H9 (cell line): ENCODE results near the gene ZNF628. TPM values are rescaled to one million over a fixed set of nuclear protein-coding genes. Genes with fewer than 3 reads are reported as not detected.

ENCODE experiments used
- DNase-seq: peaks from one replicate; pipeline ENCODE4 v3.0.0-alpha.2; 2017
- H2AFZ ChIP-seq: one replicate; pipeline ENCODE4 v1.6.1; 2013; ENCODE audit warnings: mild to moderate bottlenecking, low read length, control low read depth, moderate library complexity
- H2AK5ac ChIP-seq: 2 replicates; pipeline ENCODE4 v1.6.1; 2013; ENCODE audit warnings: low read length, control low read depth, mixed read lengths; ENCODE audit not compliant: insufficient read length
- H2BK120ac ChIP-seq: one replicate; pipeline ENCODE4 v1.6.1; 2013; ENCODE audit warnings: low read depth, mild to moderate bottlenecking, low read length, control low read depth, inconsistent platforms; ENCODE audit not compliant: poor library complexity, severe bottlenecking
- H2BK12ac ChIP-seq: 2 replicates; pipeline ENCODE4 v1.6.1; 2013; ENCODE audit warnings: low read length, control low read depth, mixed read lengths, low read depth; ENCODE audit not compliant: insufficient read length
- H2BK15ac ChIP-seq: 2 replicates; pipeline ENCODE4 v1.6.1; 2013; ENCODE audit warnings: low read depth, low read length, control low read depth
- H2BK20ac ChIP-seq: one replicate; pipeline ENCODE4 v1.6.1; 2013; ENCODE audit warnings: low read depth, mild to moderate bottlenecking, low read length, control low read depth, inconsistent platforms; ENCODE audit not compliant: poor library complexity, severe bottlenecking
- H2BK5ac ChIP-seq: 2 replicates; pipeline ENCODE4 v1.6.1; 2013; ENCODE audit warnings: low read length, control low read depth, mixed read lengths; ENCODE audit not compliant: insufficient read length
- H3K14ac ChIP-seq: 2 replicates; pipeline ENCODE4 v1.6.1; 2013; ENCODE audit warnings: low read length, control low read depth; ENCODE audit not compliant: insufficient read depth
- H3K18ac ChIP-seq: 2 replicates; pipeline ENCODE4 v1.6.1; 2013; ENCODE audit warnings: low read depth, mild to moderate bottlenecking, mixed read lengths, low read length, control low read depth; ENCODE audit not compliant: insufficient read length
- H3K23ac ChIP-seq: 2 replicates; pipeline ENCODE4 v1.6.1; 2013; ENCODE audit warnings: low read length, control low read depth, mixed read lengths, low read depth; ENCODE audit not compliant: insufficient read length
- H3K23me2 ChIP-seq: 2 replicates; pipeline ENCODE4 v1.6.1; 2013; ENCODE audit warnings: low read depth, mild to moderate bottlenecking, mixed read lengths, low read length, control low read depth; ENCODE audit not compliant: insufficient read length, poor library complexity, severe bottlenecking
- H3K27ac ChIP-seq: 2 replicates; pipeline ENCODE4 v1.5.1; 2013; ENCODE audit warnings: low read length, control low read depth, mixed read lengths, low read depth; ENCODE audit not compliant: insufficient read length
- H3K27me3 ChIP-seq: 2 replicates; pipeline ENCODE4 v1.6.1; 2013; ENCODE audit warnings: low read length, control low read depth, inconsistent platforms; ENCODE audit not compliant: insufficient read depth
- H3K4ac ChIP-seq: 2 replicates; pipeline ENCODE4 v1.6.1; 2013; ENCODE audit warnings: low read depth, mild to moderate bottlenecking, control low read depth, inconsistent platforms, low read length, moderate library complexity
- H3K4me1 ChIP-seq: 2 replicates; pipeline ENCODE4 v1.6.1; 2013; ENCODE audit warnings: low read length, control low read depth, inconsistent platforms; ENCODE audit not compliant: insufficient read depth
- H3K4me2 ChIP-seq: 2 replicates; pipeline ENCODE4 v1.6.1; 2013; ENCODE audit warnings: low read length, control low read depth, mixed read lengths; ENCODE audit not compliant: insufficient read length, insufficient read depth
- H3K56ac ChIP-seq: 2 replicates; pipeline ENCODE4 v1.6.1; 2013; ENCODE audit warnings: low read depth, mild to moderate bottlenecking, mixed read lengths, low read length, control low read depth; ENCODE audit not compliant: insufficient read length
- H3K79me1 ChIP-seq: 2 replicates; pipeline ENCODE4 v1.6.1; 2013; ENCODE audit warnings: low read depth, mild to moderate bottlenecking, moderate library complexity, low read length, control low read depth, inconsistent platforms; ENCODE audit not compliant: insufficient read depth, poor library complexity, severe bottlenecking
- H3K79me2 ChIP-seq: 2 replicates; pipeline ENCODE4 v1.6.1; 2013; ENCODE audit warnings: low read length, control low read depth, inconsistent platforms; ENCODE audit not compliant: insufficient read depth
- H3K9ac ChIP-seq: 2 replicates; pipeline ENCODE4 v1.6.1; 2013; ENCODE audit warnings: low read length, control low read depth, mixed read lengths; ENCODE audit not compliant: insufficient read length; ENCODE audit errors: extremely low read depth
- H3K9me3 ChIP-seq: one replicate; pipeline ENCODE4 v1.6.1; 2013; ENCODE audit warnings: low read depth, low read length, inconsistent platforms; ENCODE audit not compliant: control insufficient read depth
- H3T11ph ChIP-seq: one replicate; pipeline ENCODE4 v1.6.1; 2013; ENCODE audit warnings: mild to moderate bottlenecking, low read length, control low read depth, inconsistent platforms
- H4K20me1 ChIP-seq: one replicate; pipeline ENCODE4 v1.6.1; 2013; ENCODE audit not compliant: control insufficient read depth, insufficient read length, insufficient read depth
- H4K5ac ChIP-seq: 2 replicates; pipeline ENCODE4 v1.6.1; 2013; ENCODE audit warnings: low read depth, mild to moderate bottlenecking, mixed read lengths, low read length, control low read depth; ENCODE audit not compliant: insufficient read length
- H4K8ac ChIP-seq: replicated peaks from 2 replicates; pipeline ENCODE4 v1.6.1; 2013; ENCODE audit warnings: low read length, control low read depth, mixed read lengths, low read depth; ENCODE audit not compliant: insufficient read length
- H4K91ac ChIP-seq: 2 replicates; pipeline ENCODE4 v1.6.1; 2013; ENCODE audit warnings: low read depth, mild to moderate bottlenecking, moderate library complexity, mixed read lengths, low read length, control low read depth; ENCODE audit not compliant: insufficient read length
- H3K27ac Mint-ChIP-seq, 3 experiments: 2 replicates in 2 of 3; 3 replicates in 1 of 3; pipeline ENCODE4 v1.8.0; 2020 to 2021; ENCODE audit warnings: mixed read lengths in 3 of 3, mild to moderate bottlenecking in 1 of 3, moderate library complexity in 1 of 3
- H3K27me3 Mint-ChIP-seq: 2 replicates; pipeline ENCODE4 v1.8.0; 2021; ENCODE audit warnings: low read depth, mild to moderate bottlenecking, moderate library complexity, mixed read lengths
- H3K36me3 Mint-ChIP-seq, 3 experiments: 2 replicates in 2 of 3; 3 replicates in 1 of 3; pipeline ENCODE4 v1.8.0; 2020 to 2021; ENCODE audit warnings: low read depth in 3 of 3, mixed read lengths in 3 of 3; ENCODE audit not compliant: insufficient read depth in 1 of 3
- H3K4me1 Mint-ChIP-seq, 2 experiments: 2 replicates each; pipeline ENCODE4 v1.8.0; 2020; ENCODE audit warnings: mixed read lengths in 2 of 2
- H3K4me3 Mint-ChIP-seq, 2 experiments: 2 replicates in 1 of 2; 3 replicates in 1 of 2; pipeline ENCODE4 v1.8.0; 2020 to 2021; ENCODE audit warnings: mild to moderate bottlenecking in 2 of 2, mixed read lengths in 2 of 2, moderate library complexity in 1 of 2
- H3K9me3 Mint-ChIP-seq, 2 experiments: 2 replicates in 1 of 2; 3 replicates in 1 of 2; pipeline ENCODE4 v1.8.0; 2020; ENCODE audit warnings: mild to moderate bottlenecking in 2 of 2, mixed read lengths in 2 of 2, moderate library complexity in 1 of 2
- CTCF ChIP-seq: fragments of 200-600 bp; sonication (generic); conservative IDR thresholded peaks from 3 replicates; pipeline ENCODE4 v1.8.0; 2021; ENCODE audit warnings: antibody characterized with exemption, mild to moderate bottlenecking
- WGBS: extraction: QIAGEN DNeasy Blood & Tissue Kit; methylation state at CpG from one replicate; pipeline ENCODE4 v1.1.7; 2013; ENCODE audit warnings: missing lambda C conversion rate, low lambda C conversion rate, mixed read lengths; ENCODE audit not compliant: insufficient read length; ENCODE audit errors: extremely low coverage; 5-methylcytosine and 5-hydroxymethylcytosine counted together
- total RNA-seq: library from RNA; stranded (reverse); gene quantifications from 2 replicates; pipeline ENCODE4 v1.2.1, GENCODE V29; 2021

The ZNF628 gene
- total RNA-seq, 1 experiment from 2014 or later, result 16.6 TPM

GRCh38 chr19:55483706-55484592 is 7.5 kb downstream of the ZNF628 start:
- Histone ChIP-seq H4K91ac (no peak overlapping the region), H2BK120ac (no peak overlapping the region), H2BK20ac (no peak overlapping the region), H4K20me1 (no peaks in the 10 kb centered on the region), H4K8ac (no peak overlapping the region), H3K27ac (no peak overlapping the region), H2AFZ (no peak overlapping the region), H3K79me1 (no peaks in the 10 kb centered on the region), H2BK15ac (no peak overlapping the region), H3K14ac (no peak overlapping the region; the same call in 1 of the 2 replicates), H3K18ac (peak overlapping the region; percentile 24), H3K56ac (no peak overlapping the region), H3K79me2 (no peaks in the 10 kb centered on the region), H3K9me3 (no peaks in the 10 kb centered on the region), H3K23ac (no peak overlapping the region), H2AK5ac (no peak overlapping the region), H2BK12ac (no peak overlapping the region), H3K27me3 (no peaks in the 10 kb centered on the region), H3K4me2 (peak overlapping the region; percentile 52), H3K4me1 (peaks cover 3% of the 10 kb centered on the region), H4K5ac (no peak overlapping the region), H3K9ac (no peak overlapping the region), H3T11ph (no peak overlapping the region), H2BK5ac (no peak overlapping the region), H3K4ac (no peak overlapping the region), H3K23me2 (peaks cover 8% of the 10 kb centered on the region)
- peak overlapping the region; percentile 86 to 93 for H3K4me3 Mint-ChIP-seq
- no peaks in the 10 kb centered on the region for H3K9me3 Mint-ChIP-seq
- TF ChIP-seq CTCF, result no peak
- H3K27ac Mint-ChIP-seq, result no peak overlapping the region
- no peaks in the 10 kb centered on the region; the same call in 1 of the 2 replicates for H3K27me3 Mint-ChIP-seq
- DNase-seq, result no peak
- no CpG with 5 or more reads among the region's 46 CpGs for WGBS
- peaks cover 16 to 42% of the 10 kb centered on the region in 2 experiments for H3K4me1 Mint-ChIP-seq
- peaks cover 2 to 13% (median 8%) of the 10 kb centered on the region in 3 experiments; a peak in 5 of 7 replicates for H3K36me3 Mint-ChIP-seq
